Measurements from ENCODE around the gene VSIG4.
"Not testable (repeated sequence)": the region's sequence is repeated elsewhere in the genome, so short reads cannot be mapped to it uniquely, and the experiment has no call there.

VSIG4 gene

GRCh38 chrX:66039944-66040343 lies at the start of gene VSIG4:
VSIG4 (minus strand) TSS chrX:66040080; CDS start chrX:66039998, 82 bp downstream.
- no peak for DNase-seq

GRCh38 chrX:66076801-66077200 lies 36.9 kb upstream of the VSIG4 start:
- DNase-seq: no peak

GRCh38 chrX:66074920-66075879 lies 35.3 kb upstream of the VSIG4 start:
- DNase-seq: peak in 1 of 2 donors; percentile 9

GRCh38 chrX:66071126-66071525 lies 31.2 kb upstream of the VSIG4 start:
- no peak for DNase-seq

GRCh38 chrX:66064261-66064660 lies 24.4 kb upstream of the VSIG4 start:
- DNase-seq: no peak

- DNase-seq: not testable (repeated sequence)
Observed at GRCh38 chrX:66057019-66057418, 17.1 kb upstream of the VSIG4 start.

GRCh38 chrX:66054978-66055377 lies 15.1 kb upstream of the VSIG4 start:
- no peak for DNase-seq

GRCh38 chrX:66053414-66053813 lies 13.5 kb upstream of the VSIG4 start:
- DNase-seq: no peak

GRCh38 chrX:66051980-66052379 lies 12.1 kb upstream of the VSIG4 start:
- no peak for DNase-seq

- DNase-seq: no peak
Observed at GRCh38 chrX:66050140-66050569, 10.3 kb upstream of the VSIG4 start.

- no peak for DNase-seq
Observed at GRCh38 chrX:66049056-66049455, 9.2 kb upstream of the VSIG4 start.

GRCh38 chrX:66046612-66047235 lies 6.8 kb upstream of the VSIG4 start:
- peak in 1 of 2 donors; percentile 22 for DNase-seq

- DNase-seq: no peak
Observed at GRCh38 chrX:66045894-66046293, 6.0 kb upstream of the VSIG4 start.

GRCh38 chrX:66043584-66043983 lies 3.7 kb upstream of the VSIG4 start:
- no peak for DNase-seq

GRCh38 chrX:66042307-66043077 lies 2.6 kb upstream of the VSIG4 start:
- no peak for DNase-seq

- no peak for DNase-seq
Observed at GRCh38 chrX:66038115-66038514, 1.8 kb downstream of the VSIG4 start.

GRCh38 chrX:66036231-66036630 lies 3.6 kb downstream of the VSIG4 start:
- DNase-seq: no peak

- DNase-seq: no peak
Observed at GRCh38 chrX:66035667-66036066, 4.2 kb downstream of the VSIG4 start.

- peak; percentile 15 to 18 for DNase-seq
Observed at GRCh38 chrX:66030505-66031317, 9.2 kb downstream of the VSIG4 start.

- no peak for DNase-seq
Observed at GRCh38 chrX:66028936-66029335, 10.9 kb downstream of the VSIG4 start.

- no peak for DNase-seq
Observed at GRCh38 chrX:66024570-66024969, 15.3 kb downstream of the VSIG4 start.

GRCh38 chrX:66024092-66024467 lies 15.8 kb downstream of the VSIG4 start:
- no peak for DNase-seq

Data from stimulated activated CD4-positive, alpha-beta T cell treated with anti-CD3 and anti-CD28 coated beads, Interleukin-2, amount 100 ng/mL, for 48 hours (primary cell).